PC-9 (cell line): ENCODE results near the gene BSPRY.

Source experiments
- EZH2 ChIP-seq: fragments of 200-600 bp; sonication (generic); IDR thresholded peaks from 2 replicates; pipeline ENCODE4 v1.8.0; 2017; ENCODE audit warnings: antibody characterized with exemption, low read depth
- TF ChIP-seq, protein P1 (sequence below): fragments of 200-600 bp; sonication (generic); conservative IDR thresholded peaks from 2 replicates; pipeline ENCODE4 v1.6.1; 2017; ENCODE audit warnings: mixed run types, antibody characterized with exemption, mild to moderate bottlenecking, moderate library complexity

DNA sequence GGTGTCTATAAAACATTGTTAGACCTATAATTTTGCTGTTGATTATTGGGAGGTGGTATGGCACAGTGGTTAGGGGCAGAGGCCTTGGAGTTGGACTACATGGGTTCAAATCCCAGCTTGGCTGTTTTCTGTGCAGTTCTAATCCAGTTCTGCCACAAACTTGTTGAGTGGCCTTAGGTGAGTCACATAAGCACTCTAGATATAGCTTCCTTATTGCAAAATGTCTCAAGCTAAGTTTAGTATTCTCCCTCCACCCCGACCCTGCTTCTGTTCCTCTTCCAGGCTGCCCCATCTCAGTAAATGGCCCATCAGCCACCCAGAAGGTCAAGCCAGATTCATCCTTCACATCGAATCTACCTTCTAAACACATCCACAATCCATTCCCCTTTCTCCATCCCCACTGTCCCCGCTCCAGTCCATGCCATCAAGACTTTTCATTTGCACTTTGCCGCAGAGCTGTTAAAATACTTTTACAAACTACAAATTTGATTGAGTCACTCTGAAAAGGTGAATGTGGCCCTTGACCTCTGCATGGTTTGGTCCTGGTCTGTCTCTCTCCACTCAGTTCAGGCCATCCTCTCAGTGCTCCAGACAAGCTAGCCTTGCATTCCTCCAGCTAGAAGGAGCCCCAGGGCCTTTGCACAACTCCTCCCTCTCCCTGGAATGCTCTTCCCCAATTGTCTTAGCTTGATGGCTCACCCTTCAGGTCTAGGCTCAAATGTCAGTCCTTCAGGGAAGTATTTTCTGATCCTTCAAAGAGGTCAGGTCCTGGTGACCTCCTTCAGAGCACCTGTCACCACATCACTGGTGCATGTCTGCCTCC lies 37.4 kb downstream of the BSPRY start:
- TF ChIP-seq, protein P1, sequence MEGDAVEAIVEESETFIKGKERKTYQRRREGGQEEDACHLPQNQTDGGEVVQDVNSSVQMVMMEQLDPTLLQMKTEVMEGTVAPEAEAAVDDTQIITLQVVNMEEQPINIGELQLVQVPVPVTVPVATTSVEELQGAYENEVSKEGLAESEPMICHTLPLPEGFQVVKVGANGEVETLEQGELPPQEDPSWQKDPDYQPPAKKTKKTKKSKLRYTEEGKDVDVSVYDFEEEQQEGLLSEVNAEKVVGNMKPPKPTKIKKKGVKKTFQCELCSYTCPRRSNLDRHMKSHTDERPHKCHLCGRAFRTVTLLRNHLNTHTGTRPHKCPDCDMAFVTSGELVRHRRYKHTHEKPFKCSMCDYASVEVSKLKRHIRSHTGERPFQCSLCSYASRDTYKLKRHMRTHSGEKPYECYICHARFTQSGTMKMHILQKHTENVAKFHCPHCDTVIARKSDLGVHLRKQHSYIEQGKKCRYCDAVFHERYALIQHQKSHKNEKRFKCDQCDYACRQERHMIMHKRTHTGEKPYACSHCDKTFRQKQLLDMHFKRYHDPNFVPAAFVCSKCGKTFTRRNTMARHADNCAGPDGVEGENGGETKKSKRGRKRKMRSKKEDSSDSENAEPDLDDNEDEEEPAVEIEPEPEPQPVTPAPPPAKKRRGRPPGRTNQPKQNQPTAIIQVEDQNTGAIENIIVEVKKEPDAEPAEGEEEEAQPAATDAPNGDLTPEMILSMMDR: no peak
- no peak for TF ChIP-seq EZH2
